ENCODE measurements around the gene PARD6B.

- TF ChIP-seq CTCF (IDR thresholded peaks at IDR 0.05) (no peak), EZH2 (IDR thresholded peaks at IDR 0.05) (no peak), EZH2phosphoT487 (IDR thresholded peaks at IDR 0.05) (no peak)
These were observed 31.2 kb downstream of the PARD6B start for GRCh38 chr20:50762435-50763220.
